Pancreas (tissue), 10 donors: Measurements from ENCODE around the gene EPHA5. TPM values are rescaled to one million over a fixed set of nuclear protein-coding genes. Genes with fewer than 3 reads are reported as not detected.
A peak's percentile ranks its signal among the peaks of the same experiment; 100 is the strongest.
"Not testable (repeated sequence)": the region's sequence is repeated elsewhere in the genome, so short reads cannot be mapped to it uniquely, and the experiment has no call there.

Experiments
- ATAC-seq, 4 donors: fragments of 200-7000 bp; cut with Tn5 transposase; one replicate each; pipeline versions ENCODE4 v1.8.0 to v1.9.1; 2020; ENCODE audit warnings: mild to moderate bottlenecking in 4 of 4, moderate library complexity in 4 of 4
- DNase-seq, 6 donors: peaks; one replicate each; pipeline ENCODE4 v3.0.0-alpha.2; 2020
- FAIRE-seq: peaks from 2 replicates; lab custom pipeline; 2012; peaks lifted over from hg19 to GRCh38; lab: Jason Lieb, UNC
- H3K27ac ChIP-seq, 4 donors: fragments of 200-600 bp; sonication (generic); 1 replicate in 3 of 4; 2 replicates in 1 of 4; pipeline versions ENCODE4 v1.5.0 to v1.8.0; 2020
- H3K27me3 ChIP-seq, 4 donors: fragments of 200-600 bp; one replicate each; pipeline ENCODE4 v1.8.0; 2021
- H3K36me3 ChIP-seq, 3 donors: fragments of 200-600 bp; sonication (generic) in 1 of 3; one replicate each; pipeline versions ENCODE4 v1.5.0 to v1.8.0; 2020 to 2021
- H3K4me1 ChIP-seq, 3 donors: fragments of 200-600 bp; one replicate each; pipeline ENCODE4 v1.8.0; 2021
- H3K4me3 ChIP-seq, 4 donors: fragments of 200-600 bp; sonication (generic) in 2 of 4; one replicate each; pipeline versions ENCODE4 v1.5.0 to v1.8.0; 2020 to 2021
- H3K9me3 ChIP-seq, 4 donors: fragments of 200-600 bp; one replicate each; pipeline ENCODE4 v1.8.0; 2021
- WGBS, 2 donors: extraction: QIAGEN DNeasy Blood & Tissue Kit; methylation state at CpG; one replicate each; pipeline ENCODE4 v1.1.7; 2013; 5-methylcytosine and 5-hydroxymethylcytosine counted together
- intact Hi-C, 3 donors: fragments of 100-400 bp; cut with DNase I; formaldehyde crosslinking; loops; one replicate each; pipeline versions ENCODE4 v1.11.1 to v1.14.2; 2022
- polyA plus RNA-seq, 2 donors: library from polyadenylated mRNA; stranded (reverse); fragments of 200-250 nt; gene quantifications; one replicate each; pipeline ENCODE4 v1.2.3, GENCODE V29; 2013
- total RNA-seq, 6 donors: library from RNA; stranded (reverse); fragmentation: NEBNext Ultra II Directional in 4 of 6; extraction: Animal tissue kit (Norgen Biotek cat#: 25700) in 4 of 6; gene quantifications; one replicate each; pipeline versions ENCODE4 v1.2.1 to v1.2.4, GENCODE V29; 2021 to 2023
- TF ChIP-seq, protein P1 (sequence below), 4 donors: fragments of 200-600 bp; sonication (generic) in 3 of 4; IDR thresholded peaks; one replicate each; pipeline versions ENCODE4 v1.5.0 to v1.8.0; 2021; ENCODE audit warnings: antibody characterized with exemption in 4 of 4
- donor health status: healthy with polysubstance abuse.
- donor health status: DM: no; HTN: no; CAD: no; lungs with moderate emphysema.
- donor health status: DM: no; HTN: no; CAD: no.
- donor health status: control.
- donor health status: control.
- donor health status: Bipolar disorder and iron deficiency.
- donor health status: DM: yes; HTN: yes; CAD: no.
- donor health status: DM: no; HTN: no; CAD: no.
- donor health status: DM: no; HTN: no; CAD: no.
- donor health status: DM: yes; HTN: yes; CAD: no.

The EPHA5 gene
- total and polyA plus RNA-seq, 8 donors = under 0.01 to 0.12 TPM; not detected in 6

DNA sequence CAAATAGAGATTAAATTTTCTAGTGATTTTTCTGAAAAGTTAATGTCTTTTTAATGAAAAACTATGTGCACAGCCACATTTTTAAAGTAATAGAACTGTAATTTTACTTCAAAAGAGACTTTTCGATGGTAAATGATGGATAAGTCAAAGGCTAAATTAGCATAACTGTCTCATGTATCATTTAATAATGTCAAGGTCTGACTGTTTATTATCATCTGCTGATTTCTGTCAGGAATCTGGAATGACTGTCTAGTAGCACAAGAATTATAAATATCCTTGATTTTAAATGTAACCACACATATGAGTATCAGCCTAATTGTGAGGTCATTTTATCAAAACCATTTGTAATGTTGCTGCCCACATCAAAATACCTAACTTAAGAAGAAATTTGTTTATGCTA lies 333.8 kb downstream of the EPHA5 start:
- WGBS, 2 donors = 67 to 76% methylated on average over 1 of the region's 1 CpG
- Histone ChIP-seq H3K9me3 (no peaks in the 10 kb centered on the region), H3K27me3 (no peaks in the 10 kb centered on the region), H3K27ac (no peak overlapping the region), H3K4me1 (no peaks in the 10 kb centered on the region), H3K36me3 (no peaks in the 10 kb centered on the region), H3K4me3 (no peak overlapping the region)
- TF ChIP-seq, protein P1, sequence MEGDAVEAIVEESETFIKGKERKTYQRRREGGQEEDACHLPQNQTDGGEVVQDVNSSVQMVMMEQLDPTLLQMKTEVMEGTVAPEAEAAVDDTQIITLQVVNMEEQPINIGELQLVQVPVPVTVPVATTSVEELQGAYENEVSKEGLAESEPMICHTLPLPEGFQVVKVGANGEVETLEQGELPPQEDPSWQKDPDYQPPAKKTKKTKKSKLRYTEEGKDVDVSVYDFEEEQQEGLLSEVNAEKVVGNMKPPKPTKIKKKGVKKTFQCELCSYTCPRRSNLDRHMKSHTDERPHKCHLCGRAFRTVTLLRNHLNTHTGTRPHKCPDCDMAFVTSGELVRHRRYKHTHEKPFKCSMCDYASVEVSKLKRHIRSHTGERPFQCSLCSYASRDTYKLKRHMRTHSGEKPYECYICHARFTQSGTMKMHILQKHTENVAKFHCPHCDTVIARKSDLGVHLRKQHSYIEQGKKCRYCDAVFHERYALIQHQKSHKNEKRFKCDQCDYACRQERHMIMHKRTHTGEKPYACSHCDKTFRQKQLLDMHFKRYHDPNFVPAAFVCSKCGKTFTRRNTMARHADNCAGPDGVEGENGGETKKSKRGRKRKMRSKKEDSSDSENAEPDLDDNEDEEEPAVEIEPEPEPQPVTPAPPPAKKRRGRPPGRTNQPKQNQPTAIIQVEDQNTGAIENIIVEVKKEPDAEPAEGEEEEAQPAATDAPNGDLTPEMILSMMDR (IDR thresholded peaks at IDR 0.05) = no peak
- DNase-seq (no peak), FAIRE-seq (no peak), ATAC-seq (no peak)
- intact Hi-C loops = no loop called here

DNA sequence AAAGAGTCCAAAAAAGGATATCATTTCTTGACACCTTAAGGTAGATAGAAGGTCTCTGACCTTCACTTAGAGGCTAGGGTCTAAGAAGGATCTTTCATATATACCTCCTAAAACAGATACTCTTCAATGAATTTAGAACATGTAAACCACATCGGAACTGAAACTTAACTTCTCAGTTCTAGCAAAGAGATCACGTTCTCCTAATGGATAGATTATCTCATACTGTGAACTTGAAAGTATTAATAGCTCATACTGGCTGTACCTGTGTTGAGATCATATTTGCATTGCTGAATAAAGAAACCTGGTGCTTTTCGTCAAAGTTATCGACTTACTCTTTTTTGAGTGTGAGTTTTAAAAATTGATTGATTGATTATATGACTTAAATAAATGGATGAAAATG lies 353.8 kb downstream of the EPHA5 start:
- TF ChIP-seq, protein P1 (IDR thresholded peaks at IDR 0.05) = no peak
- no peaks in the 10 kb centered on the region for H3K36me3 ChIP-seq
- no peaks in the 10 kb centered on the region for H3K9me3 ChIP-seq
- ATAC-seq (peak in 1 of 4 donors; percentile 34), FAIRE-seq (no peak), DNase-seq (no peak)
- 10 to 15% methylated on average over 4 of the region's 4 CpGs for WGBS, 2 donors
- no peaks in the 10 kb centered on the region for H3K27me3 ChIP-seq
- intact Hi-C loops = no loop called here
- H3K4me3 ChIP-seq = no peak overlapping the region
- H3K27ac ChIP-seq = no peak overlapping the region
- H3K4me1 ChIP-seq = no peaks in the 10 kb centered on the region

DNA sequence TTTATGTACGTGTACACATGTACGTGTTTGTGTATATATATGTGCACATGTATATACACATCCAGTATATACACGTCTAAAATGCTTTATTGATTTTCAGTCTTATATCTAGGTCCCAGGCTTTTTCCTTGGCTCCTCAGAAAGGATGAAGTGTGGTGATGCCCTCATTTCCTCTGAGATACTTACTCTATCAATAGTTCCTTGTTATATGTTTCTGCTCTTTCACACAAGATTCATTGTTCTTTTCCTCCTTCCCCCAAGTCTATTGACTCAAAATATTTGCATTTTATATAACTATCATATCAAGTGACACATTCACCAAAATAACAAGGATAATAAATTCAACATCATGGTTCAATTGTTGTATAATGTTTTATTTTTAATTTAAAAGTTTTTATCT lies 359.2 kb downstream of the EPHA5 start:
- TF ChIP-seq, protein P1 (IDR thresholded peaks at IDR 0.05) = no peak
- FAIRE-seq (no peak), DNase-seq (no peak), ATAC-seq (no peak)
- 72 to 77% methylated on average over 3 of the region's 3 CpGs for WGBS, 2 donors
- intact Hi-C loops = no loop called here
- Histone ChIP-seq H3K27ac (no peak overlapping the region), H3K4me3 (no peak overlapping the region), H3K4me1 (no peaks in the 10 kb centered on the region), H3K27me3 (no peaks in the 10 kb centered on the region), H3K9me3 (no peaks in the 10 kb centered on the region), H3K36me3 (no peaks in the 10 kb centered on the region)

DNA sequence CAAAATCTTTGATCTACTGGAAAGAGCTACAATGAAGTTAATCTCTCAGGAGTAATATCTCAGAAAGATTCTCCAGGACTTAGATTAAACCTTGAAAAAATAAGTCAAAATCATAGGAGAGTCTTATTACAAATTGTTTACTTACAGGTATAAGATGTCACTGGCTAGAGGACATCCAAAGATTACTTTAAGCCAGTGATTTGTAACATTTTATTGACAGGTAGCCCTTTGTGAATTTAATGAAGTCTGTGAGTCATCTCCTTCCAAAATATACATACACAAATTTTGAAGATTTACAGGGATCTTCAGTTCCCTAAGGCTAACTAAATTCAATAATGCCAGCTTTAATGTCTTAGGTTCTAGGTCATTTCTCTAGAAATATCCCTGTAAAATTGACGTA lies 359.7 kb downstream of the EPHA5 start:
- Histone ChIP-seq H3K9me3 (no peaks in the 10 kb centered on the region), H3K27me3 (no peaks in the 10 kb centered on the region), H3K36me3 (no peaks in the 10 kb centered on the region), H3K27ac (no peak overlapping the region), H3K4me3 (no peak overlapping the region), H3K4me1 (no peaks in the 10 kb centered on the region)
- DNase-seq = no peak
- FAIRE-seq = no peak
- intact Hi-C loops = no loop called here
- TF ChIP-seq, protein P1 (IDR thresholded peaks at IDR 0.05) = no peak
- 62 to 82% methylated on average over 1 of the region's 1 CpG for WGBS, 2 donors
- no peak for ATAC-seq

DNA sequence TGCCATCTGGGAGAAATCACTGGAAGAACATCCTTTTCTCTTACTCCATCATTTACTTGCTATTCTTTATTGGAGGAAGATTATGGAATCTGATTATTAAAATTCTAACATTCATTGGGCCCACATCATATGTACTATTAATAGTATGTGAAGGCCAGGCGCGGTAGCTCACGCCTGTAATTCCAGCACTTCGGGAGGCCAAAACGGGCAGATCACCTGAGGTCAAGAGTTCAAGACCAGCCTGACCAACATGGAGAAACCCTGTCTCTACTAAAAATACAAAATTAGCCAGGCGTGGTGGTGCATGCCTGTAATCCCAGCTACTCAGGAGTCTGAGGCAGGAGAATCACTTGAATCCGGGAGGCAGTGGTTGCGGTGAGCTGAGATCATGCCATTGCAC lies 361.7 kb downstream of the EPHA5 start:
- H3K4me3 ChIP-seq, H3K4me1 ChIP-seq, H3K27me3 ChIP-seq, ATAC-seq, H3K27ac ChIP-seq, intact Hi-C loops, FAIRE-seq, H3K36me3 ChIP-seq, H3K9me3 ChIP-seq: not testable (repeated sequence)
- 83 to 90% methylated on average over 8 of the region's 8 CpGs for WGBS, 2 donors
- peak in 1 of 6 donors; percentile 13 for DNase-seq
